ENCODE data around the gene METTL9. TPM values are rescaled to one million over a fixed set of nuclear protein-coding genes. Genes with fewer than 3 reads are reported as not detected.

The METTL9 gene
- total and polyA plus RNA-seq, 2 of the 13 experiments (the other 11 are each of a cell fraction or from before 2014, with no cell fraction given) = 123 to 204 TPM

DNA sequence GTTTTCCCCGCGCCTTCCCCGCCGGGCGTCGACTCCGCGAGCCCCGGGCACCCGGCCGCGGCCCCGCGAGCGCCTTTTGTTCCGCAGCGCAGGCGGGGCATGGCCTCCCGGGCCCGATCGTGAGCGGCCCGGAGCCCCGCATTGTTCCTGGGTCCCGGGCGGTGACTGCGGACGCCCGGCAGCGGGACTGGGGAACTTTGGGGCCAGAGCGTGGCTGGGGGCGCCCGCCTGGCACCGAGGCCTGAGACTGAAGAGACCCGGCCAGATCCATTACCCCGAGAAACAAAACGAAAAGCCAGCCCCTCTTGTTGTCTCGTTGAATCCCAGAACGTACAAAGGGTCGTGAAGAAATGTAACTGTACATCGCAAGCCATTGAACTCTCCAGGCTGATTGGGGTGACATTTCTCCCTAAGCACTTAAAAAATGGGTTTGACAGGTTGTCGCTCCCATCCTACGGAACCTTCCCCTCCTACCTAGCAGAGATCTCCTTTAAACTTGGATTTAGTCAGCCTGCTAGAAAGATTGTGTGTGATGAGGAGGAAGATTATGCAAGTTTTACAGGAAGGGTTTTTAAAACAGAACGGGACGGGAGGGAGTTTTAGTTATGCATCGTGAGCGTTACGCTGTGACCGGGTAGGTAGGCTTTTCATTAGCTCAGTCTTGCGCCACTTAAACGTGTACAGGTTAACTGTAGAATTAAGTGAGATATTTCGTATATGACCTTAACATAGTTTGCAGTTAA is 825 bp downstream of the METTL9 start (continued):
- TF ChIP-seq, protein P1, sequence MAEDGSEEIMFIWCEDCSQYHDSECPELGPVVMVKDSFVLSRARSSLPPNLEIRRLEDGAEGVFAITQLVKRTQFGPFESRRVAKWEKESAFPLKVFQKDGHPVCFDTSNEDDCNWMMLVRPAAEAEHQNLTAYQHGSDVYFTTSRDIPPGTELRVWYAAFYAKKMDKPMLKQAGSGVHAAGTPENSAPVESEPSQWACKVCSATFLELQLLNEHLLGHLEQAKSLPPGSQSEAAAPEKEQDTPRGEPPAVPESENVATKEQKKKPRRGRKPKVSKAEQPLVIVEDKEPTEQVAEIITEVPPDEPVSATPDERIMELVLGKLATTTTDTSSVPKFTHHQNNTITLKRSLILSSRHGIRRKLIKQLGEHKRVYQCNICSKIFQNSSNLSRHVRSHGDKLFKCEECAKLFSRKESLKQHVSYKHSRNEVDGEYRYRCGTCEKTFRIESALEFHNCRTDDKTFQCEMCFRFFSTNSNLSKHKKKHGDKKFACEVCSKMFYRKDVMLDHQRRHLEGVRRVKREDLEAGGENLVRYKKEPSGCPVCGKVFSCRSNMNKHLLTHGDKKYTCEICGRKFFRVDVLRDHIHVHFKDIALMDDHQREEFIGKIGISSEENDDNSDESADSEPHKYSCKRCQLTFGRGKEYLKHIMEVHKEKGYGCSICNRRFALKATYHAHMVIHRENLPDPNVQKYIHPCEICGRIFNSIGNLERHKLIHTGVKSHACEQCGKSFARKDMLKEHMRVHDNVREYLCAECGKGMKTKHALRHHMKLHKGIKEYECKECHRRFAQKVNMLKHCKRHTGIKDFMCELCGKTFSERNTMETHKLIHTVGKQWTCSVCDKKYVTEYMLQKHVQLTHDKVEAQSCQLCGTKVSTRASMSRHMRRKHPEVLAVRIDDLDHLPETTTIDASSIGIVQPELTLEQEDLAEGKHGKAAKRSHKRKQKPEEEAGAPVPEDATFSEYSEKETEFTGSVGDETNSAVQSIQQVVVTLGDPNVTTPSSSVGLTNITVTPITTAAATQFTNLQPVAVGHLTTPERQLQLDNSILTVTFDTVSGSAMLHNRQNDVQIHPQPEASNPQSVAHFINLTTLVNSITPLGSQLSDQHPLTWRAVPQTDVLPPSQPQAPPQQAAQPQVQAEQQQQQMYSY (CRISPR knock-in tag; IDR thresholded peaks at IDR 0.05) = 0 out of 2 replicates have a peak, but pooled peaks have one; percentile 12
- TF ChIP-seq RXRA (CRISPR knock-in tag; IDR thresholded peaks at IDR 0.05) = no peak
- no peak for TF ChIP-seq ZNF589 (CRISPR knock-in tag; conservative IDR thresholded peaks at IDR 0.05)
- TF ChIP-seq ZFYVE20 (CRISPR knock-in tag; IDR thresholded peaks at IDR 0.05; ENCODE audit: borderline replicate concordance, low read depth) = no peak
- TF ChIP-seq KAT8 (CRISPR knock-in tag; IDR thresholded peaks at IDR 0.05) = peak; percentile 69
- no peak for TF ChIP-seq EED (CRISPR knock-in tag; IDR thresholded peaks at IDR 0.05)
- TF ChIP-seq MAZ (IDR thresholded peaks at IDR 0.05; ENCODE audit: borderline replicate concordance, low read depth, low read length) = no peak
- no peak for TF ChIP-seq MAZ (CRISPR knock-in tag; IDR thresholded peaks at IDR 0.05; ENCODE audit: low read depth)
- no peak for TF ChIP-seq TCF7L2 (IDR thresholded peaks at IDR 0.05; ENCODE audit: low read depth, low read length)
- no peak for TF ChIP-seq ZNF138 (CRISPR knock-in tag; IDR thresholded peaks at IDR 0.05; ENCODE audit: low read depth)
- TF ChIP-seq ZNF451 (CRISPR knock-in tag; IDR thresholded peaks at IDR 0.05) = no peak
- TF ChIP-seq AGO2 (optimal IDR thresholded peaks at IDR 0.05; ENCODE audit: low read depth, low read length) = no peak
- TF ChIP-seq HNF4A (CRISPR knock-in tag; IDR thresholded peaks at IDR 0.05) = no peak
- TF ChIP-seq NPAS2 (CRISPR knock-in tag; IDR thresholded peaks at IDR 0.05; ENCODE audit: borderline replicate concordance) = no peak
- TF ChIP-seq JUNB (CRISPR knock-in tag; IDR thresholded peaks at IDR 0.05; ENCODE audit: borderline replicate concordance) = no peak
- TF ChIP-seq, protein P2, sequence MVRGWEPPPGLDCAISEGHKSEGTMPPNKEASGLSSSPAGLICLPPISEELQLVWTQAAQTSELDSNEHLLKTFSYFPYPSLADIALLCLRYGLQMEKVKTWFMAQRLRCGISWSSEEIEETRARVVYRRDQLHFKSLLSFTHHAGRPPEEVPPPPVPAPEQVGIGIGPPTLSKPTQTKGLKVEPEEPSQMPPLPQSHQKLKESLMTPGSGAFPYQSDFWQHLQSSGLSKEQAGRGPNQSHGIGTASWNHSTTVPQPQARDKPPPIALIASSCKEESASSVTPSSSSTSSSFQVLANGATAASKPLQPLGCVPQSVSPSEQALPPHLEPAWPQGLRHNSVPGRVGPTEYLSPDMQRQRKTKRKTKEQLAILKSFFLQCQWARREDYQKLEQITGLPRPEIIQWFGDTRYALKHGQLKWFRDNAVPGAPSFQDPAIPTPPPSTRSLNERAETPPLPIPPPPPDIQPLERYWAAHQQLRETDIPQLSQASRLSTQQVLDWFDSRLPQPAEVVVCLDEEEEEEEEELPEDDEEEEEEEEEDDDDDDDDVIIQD (CRISPR knock-in tag; IDR thresholded peaks at IDR 0.05; ENCODE audit: low read depth) = no peak
- TF ChIP-seq ZFX (CRISPR knock-in tag; IDR thresholded peaks at IDR 0.05; ENCODE audit: low read depth) = no peak
- no peak for TF ChIP-seq ZNF382 (CRISPR knock-in tag; IDR thresholded peaks at IDR 0.05; ENCODE audit: borderline replicate concordance)
- TF ChIP-seq ZNF615 (CRISPR knock-in tag; IDR thresholded peaks at IDR 0.05; ENCODE audit: borderline replicate concordance) = no peak
- TF ChIP-seq ZNF232 (CRISPR knock-in tag; IDR thresholded peaks at IDR 0.05; ENCODE audit: borderline replicate concordance) = no peak
- TF ChIP-seq, protein P3, sequence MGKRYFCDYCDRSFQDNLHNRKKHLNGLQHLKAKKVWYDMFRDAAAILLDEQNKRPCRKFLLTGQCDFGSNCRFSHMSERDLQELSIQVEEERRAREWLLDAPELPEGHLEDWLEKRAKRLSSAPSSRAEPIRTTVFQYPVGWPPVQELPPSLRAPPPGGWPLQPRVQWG (CRISPR knock-in tag; IDR thresholded peaks at IDR 0.05; ENCODE audit: borderline replicate concordance, low read depth) = no peak
- no peak for TF ChIP-seq NR2F1 (CRISPR knock-in tag; IDR thresholded peaks at IDR 0.05)
- TF ChIP-seq ZBTB3 (CRISPR knock-in tag; IDR thresholded peaks at IDR 0.05; ENCODE audit: borderline replicate concordance, low read depth) = 0 out of 2 replicates have a peak, but pooled peaks have one; percentile 77

Measured in HepG2 (cell line).